ENCODE measurements around the gene BCKDK.

- no peak for TF ChIP-seq POLR2A (IDR thresholded peaks at IDR 0.05; ENCODE audit: extremely low read depth, insufficient read length)
- TF ChIP-seq, protein P1, sequence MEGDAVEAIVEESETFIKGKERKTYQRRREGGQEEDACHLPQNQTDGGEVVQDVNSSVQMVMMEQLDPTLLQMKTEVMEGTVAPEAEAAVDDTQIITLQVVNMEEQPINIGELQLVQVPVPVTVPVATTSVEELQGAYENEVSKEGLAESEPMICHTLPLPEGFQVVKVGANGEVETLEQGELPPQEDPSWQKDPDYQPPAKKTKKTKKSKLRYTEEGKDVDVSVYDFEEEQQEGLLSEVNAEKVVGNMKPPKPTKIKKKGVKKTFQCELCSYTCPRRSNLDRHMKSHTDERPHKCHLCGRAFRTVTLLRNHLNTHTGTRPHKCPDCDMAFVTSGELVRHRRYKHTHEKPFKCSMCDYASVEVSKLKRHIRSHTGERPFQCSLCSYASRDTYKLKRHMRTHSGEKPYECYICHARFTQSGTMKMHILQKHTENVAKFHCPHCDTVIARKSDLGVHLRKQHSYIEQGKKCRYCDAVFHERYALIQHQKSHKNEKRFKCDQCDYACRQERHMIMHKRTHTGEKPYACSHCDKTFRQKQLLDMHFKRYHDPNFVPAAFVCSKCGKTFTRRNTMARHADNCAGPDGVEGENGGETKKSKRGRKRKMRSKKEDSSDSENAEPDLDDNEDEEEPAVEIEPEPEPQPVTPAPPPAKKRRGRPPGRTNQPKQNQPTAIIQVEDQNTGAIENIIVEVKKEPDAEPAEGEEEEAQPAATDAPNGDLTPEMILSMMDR (IDR thresholded peaks at IDR 0.05; ENCODE audit: low read depth, low read length), result no peak
- TF ChIP-seq, protein P2, sequence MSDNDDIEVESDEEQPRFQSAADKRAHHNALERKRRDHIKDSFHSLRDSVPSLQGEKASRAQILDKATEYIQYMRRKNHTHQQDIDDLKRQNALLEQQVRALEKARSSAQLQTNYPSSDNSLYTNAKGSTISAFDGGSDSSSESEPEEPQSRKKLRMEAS (IDR thresholded peaks at IDR 0.05; ENCODE audit: low read depth, low read length), result no peak
- no peak for TF ChIP-seq MYC (IDR thresholded peaks at IDR 0.05; ENCODE audit: low read depth, low read length)
Observed at GRCh38 chr16:31063495-31063842, 44.7 kb upstream of the BCKDK start.
